ENCODE results near the gene CPN2. TPM values are rescaled to one million over a fixed set of nuclear protein-coding genes. Genes with fewer than 3 reads are reported as not detected.

The CPN2 gene
- total RNA-seq, 1 experiment from 2014 or later: 0.09 TPM

GRCh38 chr3:194344012-194344411 is 7.1 kb downstream of the CPN2 start:
- POLR2A ChIA-PET: interaction anchor here (0.9 kb wide), 1 partner anchor 48 kb away, joined by 3 read pairs; no protein-coding TSS in a partner anchor
- CTCF ChIA-PET: interaction anchor here (0.7 to 3.9 kb wide), 24 partner anchors 10 to 368 kb away, joined by 3 to 30 read pairs (median 4); partner anchors contain the start of gene LRRC15

GRCh38 chr3:194343561-194343893 is 7.6 kb downstream of the CPN2 start:
- Mint-ChIP-seq H3K4me1 (peaks cover 25% of the 10 kb centered on the region), H3K4me3 (no peak overlapping the region), H3K9me3 (no peaks in the 10 kb centered on the region), H3K36me3 (no peaks in the 10 kb centered on the region), H3K27ac (no peak overlapping the region), H3K27me3 (ENCODE audit: low read depth) (peaks cover 31% of the 10 kb centered on the region)
- ChIA-PET POLR2A (interaction anchor here (0.9 kb wide), 1 partner anchor 49 kb away, joined by 3 read pairs; no protein-coding TSS in a partner anchor), CTCF (interaction anchor here (0.7 to 3.9 kb wide), 23 partner anchors 9 to 368 kb away, joined by 3 to 30 read pairs (median 4); partner anchors contain the start of gene LRRC15)
- no peak for ATAC-seq
- no peak for DNase-seq (ENCODE audit: low spot score)
- TF ChIP-seq ZNF416 (CRISPR knock-in tag; IDR thresholded peaks at IDR 0.05) (no peak), ZNF263 (CRISPR knock-in tag; IDR thresholded peaks at IDR 0.05; ENCODE audit: low read depth) (no peak), ZNF396 (CRISPR knock-in tag; IDR thresholded peaks at IDR 0.05; ENCODE audit: borderline replicate concordance) (no peak), NR3C1 (CRISPR knock-in tag; conservative IDR thresholded peaks at IDR 0.05; ENCODE audit: low read depth) (no peak), SOX15 (CRISPR knock-in tag; IDR thresholded peaks at IDR 0.05) (no peak), AR (CRISPR knock-in tag; IDR thresholded peaks at IDR 0.05) (no peak), ZNF671 (CRISPR knock-in tag; IDR thresholded peaks at IDR 0.05) (no peak), USF1 (CRISPR knock-in tag; IDR thresholded peaks at IDR 0.05) (no peak), ESRRA (CRISPR knock-in tag; IDR thresholded peaks at IDR 0.05; ENCODE audit: borderline replicate concordance) (no peak), RORB (CRISPR knock-in tag; IDR thresholded peaks at IDR 0.05) (no peak), E2F5 (CRISPR knock-in tag; IDR thresholded peaks at IDR 0.05) (no peak)

More at GRCh38 chr3:194344012-194344411, 7.1 kb downstream of the CPN2 start:
- H3K4me3 Mint-ChIP-seq: no peak overlapping the region
- peaks cover 25% of the 10 kb centered on the region for H3K4me1 Mint-ChIP-seq
- no peak overlapping the region for H3K27ac Mint-ChIP-seq
- H3K36me3 Mint-ChIP-seq: no peaks in the 10 kb centered on the region
- no peaks in the 10 kb centered on the region for H3K9me3 Mint-ChIP-seq
- ATAC-seq (peak; percentile 42), DNase-seq (ENCODE audit: low spot score) (peak; percentile 90)
- peaks cover 31% of the 10 kb centered on the region for H3K27me3 Mint-ChIP-seq (ENCODE audit: low read depth)
- TF ChIP-seq CTCF (IDR thresholded peaks at IDR 0.05): peak; percentile 88
- no peak for TF ChIP-seq ZNF416 (CRISPR knock-in tag; IDR thresholded peaks at IDR 0.05)
- no peak for TF ChIP-seq SMAD4 (CRISPR knock-in tag; IDR thresholded peaks at IDR 0.05)

- DNase-seq (ENCODE audit: low spot score): no peak
- H3K36me3 Mint-ChIP-seq: no peaks in the 10 kb centered on the region
- H3K27me3 Mint-ChIP-seq (ENCODE audit: low read depth): peaks cover 31% of the 10 kb centered on the region
- no peak overlapping the region for H3K27ac Mint-ChIP-seq
- ATAC-seq: no peak
- ChIA-PET CTCF (interaction anchor here (0.7 to 3.9 kb wide), 20 partner anchors 9 to 367 kb away, joined by 3 to 30 read pairs (median 4); partner anchors contain the start of gene LRRC15), POLR2A (interaction anchor here (0.9 kb wide), 1 partner anchor 49 kb away, joined by 3 read pairs; no protein-coding TSS in a partner anchor)
- TF ChIP-seq AFF4 (CRISPR knock-in tag; IDR thresholded peaks at IDR 0.05; ENCODE audit: borderline replicate concordance): no peak
- TF ChIP-seq CBFB (CRISPR knock-in tag; IDR thresholded peaks at IDR 0.05; ENCODE audit: low read depth): no peak
- TF ChIP-seq NR1H2 (CRISPR knock-in tag; IDR thresholded peaks at IDR 0.05): no peak
- peaks cover 25% of the 10 kb centered on the region for H3K4me1 Mint-ChIP-seq
- no peak overlapping the region for H3K4me3 Mint-ChIP-seq
- H3K9me3 Mint-ChIP-seq: no peaks in the 10 kb centered on the region
These were observed 8.1 kb downstream of the CPN2 start for GRCh38 chr3:194342861-194343560.

Data from WTC11 (cell line).